GM10266 (cell line): ENCODE measurements around the gene TRABD2B.

Source experiments
- DNase-seq: peaks from one replicate; pipeline ENCODE4 v3.0.0; 2012; ENCODE audit errors: extremely low spot score
- CTCF ChIP-seq: IDR thresholded peaks from 2 replicates; pipeline ENCODE4 v1.5.1; 2012; ENCODE audit warnings: mild to moderate bottlenecking, low read depth; ENCODE audit not compliant: control insufficient read depth, insufficient read depth; ENCODE audit errors: missing control alignments

Gene TRABD2B

GRCh38 chr1:48021792-48022191 is 24.6 kb upstream of the TRABD2B start:
- no peak for DNase-seq
- TF ChIP-seq CTCF, result no peak

GRCh38 chr1:48019714-48020315 is 22.6 kb upstream of the TRABD2B start:
- no peak for TF ChIP-seq CTCF
- DNase-seq, result no peak

- no peak for TF ChIP-seq CTCF
- DNase-seq, result no peak
Observed at GRCh38 chr1:48018799-48019198, 21.6 kb upstream of the TRABD2B start.

GRCh38 chr1:48017716-48018115 is 20.5 kb upstream of the TRABD2B start:
- no peak for DNase-seq

GRCh38 chr1:48016515-48016914 is 19.3 kb upstream of the TRABD2B start:
- DNase-seq, result no peak
- no peak for TF ChIP-seq CTCF

More at GRCh38 chr1:48017716-48018115, 20.5 kb upstream of the TRABD2B start:
- TF ChIP-seq CTCF, result no peak

GRCh38 chr1:48013270-48013669 is 16.1 kb upstream of the TRABD2B start:
- no peak for TF ChIP-seq CTCF
- DNase-seq, result no peak

- TF ChIP-seq CTCF, result no peak
- no peak for DNase-seq
Observed at GRCh38 chr1:48007047-48007446, 9.9 kb upstream of the TRABD2B start.
